Fibroblast of pulmonary artery (primary cell): Measurements from ENCODE around the gene SHC1.
"Not testable (repeated sequence)": the region's sequence is repeated elsewhere in the genome, so short reads cannot be mapped to it uniquely, and the experiment has no call there.

Experiments
- DNase-seq: peaks from one replicate; pipeline ENCODE4 v3.0.0-alpha.2; 2010; ENCODE audit warnings: low read depth
- H3K4me3 ChIP-seq: replicated peaks from 2 replicates; pipeline ENCODE4 v1.5.1; 2011; ENCODE audit warnings: low read depth, mild to moderate bottlenecking, control low read depth, low read length, moderate library complexity
- TF ChIP-seq, protein P1 (sequence below): IDR thresholded peaks from 2 replicates; pipeline ENCODE4 v1.5.1; 2011; ENCODE audit warnings: mild to moderate bottlenecking, control low read depth, low read length, inconsistent platforms; ENCODE audit errors: missing control alignments

SHC1 gene

DNA sequence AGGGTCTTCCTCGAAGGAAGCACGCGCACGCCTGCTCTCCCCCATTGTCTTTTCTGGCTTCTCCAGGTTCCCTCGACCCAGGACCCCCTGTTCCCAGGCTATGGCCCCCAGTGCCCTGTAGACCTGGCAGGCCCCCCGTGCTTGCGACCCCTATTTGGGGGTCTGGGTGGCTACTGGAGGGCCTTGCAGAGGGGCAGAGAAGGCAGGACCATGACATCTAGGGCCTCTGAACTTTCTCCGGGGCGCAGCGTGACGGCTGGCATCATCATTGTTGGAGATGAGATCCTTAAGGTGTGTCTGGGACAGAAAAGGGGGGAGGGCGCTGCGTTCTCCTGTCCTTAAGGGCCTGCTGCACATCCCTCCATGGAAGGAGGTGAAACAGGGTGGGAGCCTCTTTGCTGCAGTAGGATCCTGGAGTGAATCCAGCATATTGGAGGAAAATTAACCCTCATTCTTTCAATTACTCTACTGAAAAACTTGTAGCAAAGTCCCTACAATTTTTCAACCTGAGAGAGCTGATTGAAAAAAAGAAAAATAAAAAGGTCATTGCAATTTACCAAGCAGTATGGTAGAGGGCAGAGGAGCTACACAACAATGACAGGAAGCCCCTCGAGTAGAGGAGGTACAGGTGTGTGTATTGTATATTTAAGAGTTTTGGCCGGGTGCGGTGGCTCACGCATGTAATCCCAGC lies 13.4 kb upstream of the SHC1 start:
- DNase-seq = no peak
- H3K4me3 ChIP-seq = peak overlapping the region; percentile 99
- TF ChIP-seq, protein P1, sequence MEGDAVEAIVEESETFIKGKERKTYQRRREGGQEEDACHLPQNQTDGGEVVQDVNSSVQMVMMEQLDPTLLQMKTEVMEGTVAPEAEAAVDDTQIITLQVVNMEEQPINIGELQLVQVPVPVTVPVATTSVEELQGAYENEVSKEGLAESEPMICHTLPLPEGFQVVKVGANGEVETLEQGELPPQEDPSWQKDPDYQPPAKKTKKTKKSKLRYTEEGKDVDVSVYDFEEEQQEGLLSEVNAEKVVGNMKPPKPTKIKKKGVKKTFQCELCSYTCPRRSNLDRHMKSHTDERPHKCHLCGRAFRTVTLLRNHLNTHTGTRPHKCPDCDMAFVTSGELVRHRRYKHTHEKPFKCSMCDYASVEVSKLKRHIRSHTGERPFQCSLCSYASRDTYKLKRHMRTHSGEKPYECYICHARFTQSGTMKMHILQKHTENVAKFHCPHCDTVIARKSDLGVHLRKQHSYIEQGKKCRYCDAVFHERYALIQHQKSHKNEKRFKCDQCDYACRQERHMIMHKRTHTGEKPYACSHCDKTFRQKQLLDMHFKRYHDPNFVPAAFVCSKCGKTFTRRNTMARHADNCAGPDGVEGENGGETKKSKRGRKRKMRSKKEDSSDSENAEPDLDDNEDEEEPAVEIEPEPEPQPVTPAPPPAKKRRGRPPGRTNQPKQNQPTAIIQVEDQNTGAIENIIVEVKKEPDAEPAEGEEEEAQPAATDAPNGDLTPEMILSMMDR = no peak

DNA sequence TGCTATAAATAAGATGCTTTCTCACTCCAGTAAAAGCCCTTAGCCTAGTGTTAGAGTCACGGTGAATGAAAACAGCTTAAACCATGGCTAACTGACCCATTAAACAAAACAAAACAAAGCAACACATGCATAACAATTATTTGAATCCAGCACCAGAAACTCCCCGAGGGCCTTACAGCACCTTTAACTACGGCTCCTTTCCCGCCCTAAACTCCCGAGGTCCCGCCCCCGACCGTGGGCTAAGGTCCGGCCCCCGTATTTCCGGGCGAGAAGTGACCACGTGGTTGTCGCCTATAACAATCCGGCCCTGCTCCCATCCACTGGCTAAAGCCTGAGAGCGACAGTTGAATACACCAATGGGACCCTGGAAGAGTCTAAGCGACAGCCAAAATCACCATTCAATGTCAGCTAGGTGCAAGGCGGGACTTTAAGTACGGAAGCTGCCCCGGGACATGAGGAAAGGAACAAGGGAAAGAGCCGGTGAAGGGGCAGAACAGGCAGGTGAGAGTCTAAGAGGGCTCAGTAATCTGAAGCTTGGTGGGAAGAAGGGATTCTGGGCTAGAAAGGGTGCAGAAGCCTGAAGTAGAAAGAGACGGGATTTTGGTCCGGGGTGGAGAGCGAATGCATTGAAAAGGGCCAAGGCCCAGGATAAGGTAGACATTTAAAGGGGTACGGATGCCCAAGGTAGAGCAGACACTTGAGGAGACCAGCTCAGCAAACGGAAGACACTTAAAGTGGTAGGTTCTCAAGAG lies 12.5 kb upstream of the SHC1 start, which contains the start of gene FLAD1:
TSS of gene FLAD1 (plus strand) at position 448 of the 752 bp plus-strand sequence. CDS start 351 bp downstream, outside the sequence.
- peak; percentile 100 for DNase-seq
- TF ChIP-seq, protein P1 = no peak
- H3K4me3 ChIP-seq = peak within 1 kb of the TSS; percentile 99

DNA sequence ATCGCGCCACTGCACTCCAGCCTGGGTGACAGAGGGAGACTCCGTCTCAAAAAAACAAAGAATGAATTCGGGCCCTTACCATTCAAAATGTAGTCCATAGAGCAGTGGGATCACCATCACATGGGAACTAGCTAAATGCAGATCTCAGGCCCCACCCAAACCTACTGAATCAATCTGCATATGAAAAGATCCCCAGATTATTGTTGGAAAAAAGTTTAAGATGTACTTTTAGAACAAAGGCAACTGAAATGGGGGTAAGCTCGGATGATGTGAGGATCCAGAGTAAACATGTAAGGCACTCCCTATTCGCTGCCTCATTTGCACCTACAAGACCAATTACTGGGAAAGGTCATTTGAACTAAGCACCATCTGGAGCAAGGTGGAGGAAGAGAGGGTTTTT lies 11.8 kb upstream of the SHC1 start:
- DNase-seq = no peak
- H3K4me3 ChIP-seq = peak overlapping the region; percentile 99
- TF ChIP-seq, protein P1 = no peak

DNA sequence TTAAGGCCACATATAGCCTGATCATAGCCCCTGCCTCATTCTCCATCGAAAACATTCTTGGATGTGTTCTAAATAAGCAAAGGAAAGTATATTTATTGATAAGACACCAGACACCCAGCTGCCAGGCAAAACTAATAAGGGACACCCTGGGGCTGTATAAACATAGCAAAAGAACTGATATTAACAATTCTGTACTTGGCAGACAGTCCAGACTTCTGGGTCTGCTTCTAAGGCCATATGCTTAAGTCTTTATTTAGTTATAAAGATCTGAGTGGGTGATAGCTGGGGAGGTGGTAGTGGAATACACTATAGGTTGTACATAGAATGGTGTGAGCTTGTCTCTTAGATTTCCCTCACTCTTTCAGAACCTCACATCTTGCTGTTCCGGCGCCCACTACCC lies 7.8 kb upstream of the SHC1 start:
- DNase-seq = no peak
- H3K4me3 ChIP-seq = no peak overlapping the region
- TF ChIP-seq, protein P1 = no peak

DNA sequence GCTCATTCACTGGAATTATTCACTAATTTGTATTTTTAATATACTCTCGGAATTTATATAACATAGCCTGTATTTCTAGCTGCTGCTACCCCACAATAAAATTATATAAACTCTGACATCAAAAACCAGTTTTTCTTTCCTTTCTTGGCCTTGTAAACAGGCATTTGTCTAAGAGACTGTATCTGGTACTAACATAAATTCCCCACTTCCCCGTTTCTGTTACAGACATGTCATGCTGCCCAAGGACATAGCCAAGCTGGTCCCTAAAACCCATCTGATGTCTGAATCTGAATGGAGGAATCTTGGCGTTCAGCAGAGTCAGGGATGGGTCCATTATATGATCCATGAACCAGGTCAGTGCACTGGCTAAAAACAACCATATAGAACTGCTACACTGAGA lies 7.2 kb upstream of the SHC1 start:
- not testable (repeated sequence) for DNase-seq, H3K4me3 ChIP-seq

DNA sequence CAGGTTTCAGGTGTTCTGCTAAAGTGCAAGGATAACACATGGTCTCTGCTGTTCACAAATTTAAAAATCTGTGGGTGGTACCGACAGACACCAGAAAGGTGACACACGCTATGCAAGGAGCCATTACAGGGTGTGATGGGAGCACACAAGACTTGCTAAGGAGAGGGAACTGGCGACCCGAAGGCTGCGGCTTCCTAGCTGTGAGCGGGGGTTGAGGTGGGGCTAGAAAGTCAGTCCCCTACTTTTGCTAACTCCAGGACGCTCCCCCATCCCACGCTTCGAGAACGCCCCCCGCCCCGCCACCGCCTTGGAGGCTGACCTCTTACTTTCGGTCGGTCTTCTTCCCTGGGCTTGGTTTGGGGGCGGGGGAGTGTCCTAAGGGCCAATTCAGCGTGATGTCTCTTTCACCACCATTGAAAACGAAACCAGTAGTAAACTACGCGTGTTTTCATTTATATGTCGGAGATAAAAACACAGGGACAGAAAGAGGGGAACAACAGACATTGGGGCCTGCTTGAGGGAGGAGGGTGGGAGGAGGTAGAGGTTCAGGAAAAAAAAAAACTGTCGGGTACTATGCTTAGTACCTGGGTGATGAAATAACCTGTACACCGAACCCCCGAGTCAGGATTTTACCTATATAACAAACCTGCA lies 5.0 kb upstream of the SHC1 start:
- TF ChIP-seq, protein P1 = no peak
- peak overlapping the region; percentile 83 for H3K4me3 ChIP-seq
- DNase-seq = peak; percentile 61

DNA sequence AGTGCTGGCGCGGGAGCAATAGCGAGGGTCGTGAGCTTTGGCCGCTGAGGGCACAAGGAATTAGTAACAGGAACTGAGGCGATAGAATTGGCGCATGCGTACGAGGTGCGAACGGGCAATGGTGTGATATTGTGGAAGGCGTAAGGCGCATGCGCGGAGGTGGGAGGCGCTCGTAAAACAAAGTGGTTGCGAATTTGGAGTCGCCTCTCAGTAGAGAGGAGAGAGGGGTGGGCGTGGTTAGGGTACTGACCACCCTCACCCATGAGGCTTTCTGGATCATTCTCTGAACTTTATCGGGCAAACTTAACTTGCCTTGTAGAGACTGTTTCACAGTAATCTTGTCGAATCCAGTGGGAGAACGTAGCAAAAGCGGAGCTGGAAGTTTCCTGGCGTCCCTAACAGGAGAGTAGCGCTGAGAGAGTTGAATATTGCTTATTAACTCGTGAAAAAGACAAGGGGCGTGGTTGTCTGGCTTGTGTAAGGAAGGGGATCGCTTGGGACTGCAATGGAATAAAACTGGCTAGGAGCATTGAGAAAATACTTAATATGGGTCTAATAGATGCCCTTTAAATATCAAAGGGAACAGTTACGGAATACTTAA lies 4.4 kb upstream of the SHC1 start:
- H3K4me3 ChIP-seq = peak overlapping the region; percentile 83
- TF ChIP-seq, protein P1 = no peak

More for the DNA sequence above, 4.4 kb upstream of the SHC1 start:
- DNase-seq = peak; percentile 97
